GM12878 (cell line): ENCODE data around the gene NHERF1.

Source experiments
- CBX5 ChIP-seq: sonication (generic); IDR thresholded peaks from 2 replicates; pipeline ENCODE4 v1.6.1; 2016; ENCODE audit warnings: low read depth, moderate library complexity, mild to moderate bottlenecking, inconsistent platforms
- CHD2 ChIP-seq: IDR thresholded peaks from 2 replicates; pipeline ENCODE4 v1.6.1; 2011; ENCODE audit warnings: low read depth, low read length, improper control_type of control experiment, borderline replicate concordance
- EZH2 ChIP-seq: IDR thresholded peaks from 2 replicates; pipeline ENCODE4 v1.6.1; 2012; ENCODE audit warnings: low read depth, mild to moderate bottlenecking, control low read depth, inconsistent platforms, low read length, borderline replicate concordance; ENCODE audit not compliant: control insufficient read depth
- POLR2A ChIP-seq: IDR thresholded peaks from 2 replicates; pipeline ENCODE4 v1.6.1; 2011; ENCODE audit warnings: low read depth, mild to moderate bottlenecking, low read length
- RAD21 ChIP-seq: IDR thresholded peaks from 2 replicates; pipeline ENCODE4 v1.6.1; 2011; ENCODE audit warnings: mild to moderate bottlenecking, low read depth, low read length, moderate library complexity; ENCODE audit not compliant: insufficient read depth
- RAD51 ChIP-seq: fragments of 450-650 bp; IDR thresholded peaks from 2 replicates; pipeline ENCODE4 v1.6.1; 2016; ENCODE audit warnings: moderate library complexity, mild to moderate bottlenecking, inconsistent platforms
- TF ChIP-seq, protein P1 (sequence below), 3 experiments: IDR thresholded peaks in 2 of 3; conservative IDR thresholded peaks in 1 of 3; 2 replicates each; pipeline ENCODE4 v1.5.1; 2011; ENCODE audit warnings: low read depth in 3 of 3, low read length in 3 of 3, mild to moderate bottlenecking in 3 of 3, control low read depth in 2 of 3, moderate library complexity in 2 of 3, inconsistent platforms in 1 of 3, mixed read lengths in 1 of 3; ENCODE audit not compliant: control insufficient read depth in 2 of 3, insufficient read depth in 1 of 3; ENCODE audit errors: extremely low read depth in 1 of 3
- TF ChIP-seq, protein P2 (sequence below): fragments of 450-650 bp; IDR thresholded peaks from 2 replicates; pipeline ENCODE4 v1.6.1; 2014; ENCODE audit warnings: mild to moderate bottlenecking

- TF ChIP-seq, protein P1, sequence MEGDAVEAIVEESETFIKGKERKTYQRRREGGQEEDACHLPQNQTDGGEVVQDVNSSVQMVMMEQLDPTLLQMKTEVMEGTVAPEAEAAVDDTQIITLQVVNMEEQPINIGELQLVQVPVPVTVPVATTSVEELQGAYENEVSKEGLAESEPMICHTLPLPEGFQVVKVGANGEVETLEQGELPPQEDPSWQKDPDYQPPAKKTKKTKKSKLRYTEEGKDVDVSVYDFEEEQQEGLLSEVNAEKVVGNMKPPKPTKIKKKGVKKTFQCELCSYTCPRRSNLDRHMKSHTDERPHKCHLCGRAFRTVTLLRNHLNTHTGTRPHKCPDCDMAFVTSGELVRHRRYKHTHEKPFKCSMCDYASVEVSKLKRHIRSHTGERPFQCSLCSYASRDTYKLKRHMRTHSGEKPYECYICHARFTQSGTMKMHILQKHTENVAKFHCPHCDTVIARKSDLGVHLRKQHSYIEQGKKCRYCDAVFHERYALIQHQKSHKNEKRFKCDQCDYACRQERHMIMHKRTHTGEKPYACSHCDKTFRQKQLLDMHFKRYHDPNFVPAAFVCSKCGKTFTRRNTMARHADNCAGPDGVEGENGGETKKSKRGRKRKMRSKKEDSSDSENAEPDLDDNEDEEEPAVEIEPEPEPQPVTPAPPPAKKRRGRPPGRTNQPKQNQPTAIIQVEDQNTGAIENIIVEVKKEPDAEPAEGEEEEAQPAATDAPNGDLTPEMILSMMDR (IDR thresholded peaks at IDR 0.05 in 2 of 3, conservative IDR thresholded peaks at IDR 0.05 in 1 of 3; ENCODE audit: control insufficient read depth in 2 of 3, extremely low read depth in 1 of 3, insufficient read depth in 1 of 3, low read depth in 3 of 3, low read length in 3 of 3): no peak
- TF ChIP-seq EZH2: no peak
- TF ChIP-seq, protein P2, sequence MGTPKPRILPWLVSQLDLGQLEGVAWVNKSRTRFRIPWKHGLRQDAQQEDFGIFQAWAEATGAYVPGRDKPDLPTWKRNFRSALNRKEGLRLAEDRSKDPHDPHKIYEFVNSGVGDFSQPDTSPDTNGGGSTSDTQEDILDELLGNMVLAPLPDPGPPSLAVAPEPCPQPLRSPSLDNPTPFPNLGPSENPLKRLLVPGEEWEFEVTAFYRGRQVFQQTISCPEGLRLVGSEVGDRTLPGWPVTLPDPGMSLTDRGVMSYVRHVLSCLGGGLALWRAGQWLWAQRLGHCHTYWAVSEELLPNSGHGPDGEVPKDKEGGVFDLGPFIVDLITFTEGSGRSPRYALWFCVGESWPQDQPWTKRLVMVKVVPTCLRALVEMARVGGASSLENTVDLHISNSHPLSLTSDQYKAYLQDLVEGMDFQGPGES: no peak
- no peak for TF ChIP-seq POLR2A
- TF ChIP-seq RAD51: no peak
- TF ChIP-seq CHD2: no peak
- no peak for TF ChIP-seq RAD21
- no peak for TF ChIP-seq CBX5
These were observed 24.5 kb upstream of the NHERF1 start for GRCh38 chr17:74723891-74724290.
